ENCODE results near the gene SLCO1A2. TPM values are rescaled to one million over a fixed set of nuclear protein-coding genes. Genes with fewer than 3 reads are reported as not detected.

SLCO1A2 gene
- polyA plus RNA-seq, 4 donors: 0.01 to 0.10 TPM; not detected in 2

GRCh38 chr12:21305661-21306060 is 29.1 kb downstream of the SLCO1A2 start:
- 86 to 91% (median 91%) methylated on average over 1 of the region's 1 CpG for WGBS, 3 donors
- DNase-seq: no peak
- no peak overlapping the region for H3K27ac ChIP-seq (ENCODE audit: low read depth in 1 of 3, low read length in 2 of 3)
- H3K4me1 ChIP-seq (ENCODE audit: control insufficient read depth in 3 of 3, insufficient read depth in 2 of 3, low read depth in 1 of 3, low read length in 2 of 3): no peaks in the 10 kb centered on the region
- FAIRE-seq: no peak
- H3K36me3 ChIP-seq (ENCODE audit: control insufficient read depth in 3 of 3, insufficient read depth in 2 of 3, low read depth in 1 of 3, low read length in 3 of 3): no peaks in the 10 kb centered on the region
- no peaks in the 10 kb centered on the region for H3K27me3 ChIP-seq (ENCODE audit: control insufficient read depth in 3 of 3, insufficient read depth in 3 of 3, low read length in 3 of 3)
- no peaks in the 10 kb centered on the region for H3K9me3 ChIP-seq (ENCODE audit: control insufficient read depth in 2 of 2, insufficient read depth in 1 of 2, low read depth in 1 of 2, low read length in 1 of 2)
- no peak overlapping the region for H3K4me3 ChIP-seq (ENCODE audit: low read depth in 1 of 3, low read length in 3 of 3)

DNA sequence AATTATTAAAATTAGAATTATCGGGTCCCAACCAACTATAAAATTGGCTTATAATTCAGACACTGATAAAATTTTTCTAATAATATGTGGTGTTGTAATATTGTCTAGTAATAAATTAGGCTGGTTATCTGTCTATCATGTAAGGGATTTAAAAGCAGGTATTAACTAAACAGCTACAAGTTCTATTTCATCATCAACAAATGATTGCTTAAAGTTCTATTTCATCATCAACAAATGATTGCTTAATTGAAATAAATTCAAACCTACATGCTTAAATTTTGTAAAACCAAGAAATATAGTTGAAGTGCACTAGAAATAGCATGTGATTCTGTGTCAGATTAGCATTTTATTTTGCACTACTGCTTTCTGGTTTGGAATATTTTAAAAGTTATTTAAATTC is 34.1 kb downstream of the SLCO1A2 start:
- Histone ChIP-seq H3K27me3 (ENCODE audit: control insufficient read depth in 3 of 3, insufficient read depth in 3 of 3, low read length in 3 of 3) (no peaks in the 10 kb centered on the region), H3K4me3 (ENCODE audit: low read depth in 1 of 3, low read length in 3 of 3) (no peak overlapping the region), H3K36me3 (ENCODE audit: control insufficient read depth in 3 of 3, insufficient read depth in 2 of 3, low read depth in 1 of 3, low read length in 3 of 3) (no peaks in the 10 kb centered on the region), H3K9me3 (ENCODE audit: control insufficient read depth in 2 of 2, insufficient read depth in 1 of 2, low read depth in 1 of 2, low read length in 1 of 2) (no peaks in the 10 kb centered on the region), H3K4me1 (ENCODE audit: control insufficient read depth in 3 of 3, insufficient read depth in 2 of 3, low read depth in 1 of 3, low read length in 2 of 3) (no peaks in the 10 kb centered on the region), H3K27ac (ENCODE audit: low read depth in 1 of 3, low read length in 2 of 3) (no peak overlapping the region)
- WGBS, 3 donors: 86 to 97% (median 90%) methylated on average over 1 of the region's 1 CpG
- FAIRE-seq (no peak), DNase-seq (no peak)

DNA sequence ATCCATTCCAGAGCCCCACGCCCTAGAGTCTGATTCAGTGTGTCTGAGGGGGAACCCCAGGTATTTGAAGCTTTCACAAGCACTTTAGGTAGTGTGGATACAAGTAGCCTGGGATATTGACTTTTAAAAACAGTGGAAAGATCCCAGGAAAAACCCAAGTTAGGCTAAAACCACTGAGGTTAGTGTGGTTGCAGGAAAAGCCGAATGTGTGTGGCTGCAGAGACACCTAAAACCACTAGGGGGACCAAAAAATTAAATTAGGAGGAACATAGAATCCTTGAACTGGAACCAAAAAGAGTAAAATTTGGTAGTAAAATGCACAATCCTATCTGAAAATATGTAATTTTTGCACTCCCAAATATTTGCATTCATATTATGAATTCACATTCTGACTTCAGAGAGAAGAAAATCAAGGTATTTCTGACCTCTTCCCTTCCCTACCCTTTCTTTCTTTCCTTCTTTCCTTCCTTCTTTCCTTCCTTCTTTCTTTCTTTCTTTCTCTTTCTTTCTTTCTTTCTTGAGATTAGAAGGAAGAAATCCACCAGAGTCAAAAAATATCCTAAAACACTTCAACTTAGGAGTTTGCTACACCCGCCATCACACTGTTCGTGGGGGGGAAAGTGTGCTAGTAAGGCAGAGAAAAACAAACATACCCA is 37.8 kb downstream of the SLCO1A2 start:
- WGBS, 3 donors: 57 to 64% (median 57%) methylated on average over 4 of the region's 4 CpGs
- peak in 1 of 2 donors; percentile 9 for DNase-seq
- no peak overlapping the region for H3K4me3 ChIP-seq (ENCODE audit: low read depth in 1 of 3, low read length in 3 of 3)
- no peak overlapping the region for H3K27ac ChIP-seq (ENCODE audit: low read depth in 1 of 3, low read length in 2 of 3)
- FAIRE-seq: no peak
- no peaks in the 10 kb centered on the region for H3K27me3 ChIP-seq (ENCODE audit: control insufficient read depth in 3 of 3, insufficient read depth in 3 of 3, low read length in 3 of 3)
- no peaks in the 10 kb centered on the region for H3K9me3 ChIP-seq (ENCODE audit: control insufficient read depth in 2 of 2, insufficient read depth in 1 of 2, low read depth in 1 of 2, low read length in 1 of 2)
- H3K36me3 ChIP-seq (ENCODE audit: control insufficient read depth in 3 of 3, insufficient read depth in 2 of 3, low read depth in 1 of 3, low read length in 3 of 3): no peaks in the 10 kb centered on the region
- H3K4me1 ChIP-seq (ENCODE audit: control insufficient read depth in 3 of 3, insufficient read depth in 2 of 3, low read depth in 1 of 3, low read length in 2 of 3): no peaks in the 10 kb centered on the region

- Histone ChIP-seq H3K9me3 (ENCODE audit: control insufficient read depth in 2 of 2, insufficient read depth in 1 of 2, low read depth in 1 of 2, low read length in 1 of 2) (no peaks in the 10 kb centered on the region), H3K27me3 (ENCODE audit: control insufficient read depth in 3 of 3, insufficient read depth in 3 of 3, low read length in 3 of 3) (no peaks in the 10 kb centered on the region), H3K36me3 (ENCODE audit: control insufficient read depth in 3 of 3, insufficient read depth in 2 of 3, low read depth in 1 of 3, low read length in 3 of 3) (no peaks in the 10 kb centered on the region), H3K4me3 (ENCODE audit: low read depth in 1 of 3, low read length in 3 of 3) (no peak overlapping the region), H3K27ac (ENCODE audit: low read depth in 1 of 3, low read length in 2 of 3) (no peak overlapping the region), H3K4me1 (ENCODE audit: control insufficient read depth in 3 of 3, insufficient read depth in 2 of 3, low read depth in 1 of 3, low read length in 2 of 3) (no peaks in the 10 kb centered on the region)
- 70 to 79% (median 79%) methylated on average over 1 of the region's 1 CpG for WGBS, 3 donors
- FAIRE-seq (no peak), DNase-seq (no peak)
Observed at GRCh38 chr12:21296348-21296747, 38.4 kb downstream of the SLCO1A2 start.

DNA sequence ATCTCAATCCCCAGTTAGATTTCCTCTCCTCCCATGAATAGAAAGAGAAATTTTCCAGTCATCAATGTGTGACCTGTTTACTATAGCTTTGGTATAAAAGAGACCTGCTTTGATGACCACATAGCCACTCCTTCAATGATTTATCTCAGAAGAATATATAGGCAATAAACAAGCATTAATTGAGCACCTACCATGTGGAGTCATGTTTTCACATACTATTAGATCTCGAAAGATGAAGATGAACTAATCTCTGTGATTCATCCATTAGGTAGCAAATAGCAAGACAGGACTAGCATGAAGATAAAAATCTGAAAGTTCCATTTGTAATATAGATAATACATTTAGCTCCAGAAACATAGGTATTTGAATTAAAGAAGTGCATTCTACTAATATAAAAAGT is 40.5 kb downstream of the SLCO1A2 start:
- Histone ChIP-seq H3K9me3 (ENCODE audit: control insufficient read depth in 2 of 2, insufficient read depth in 1 of 2, low read depth in 1 of 2, low read length in 1 of 2) (no peaks in the 10 kb centered on the region), H3K27me3 (ENCODE audit: control insufficient read depth in 3 of 3, insufficient read depth in 3 of 3, low read length in 3 of 3) (no peaks in the 10 kb centered on the region), H3K27ac (ENCODE audit: low read depth in 1 of 3, low read length in 2 of 3) (no peak overlapping the region), H3K4me3 (ENCODE audit: low read depth in 1 of 3, low read length in 3 of 3) (no peak overlapping the region), H3K4me1 (ENCODE audit: control insufficient read depth in 3 of 3, insufficient read depth in 2 of 3, low read depth in 1 of 3, low read length in 2 of 3) (no peaks in the 10 kb centered on the region), H3K36me3 (ENCODE audit: control insufficient read depth in 3 of 3, insufficient read depth in 2 of 3, low read depth in 1 of 3, low read length in 3 of 3) (no peaks in the 10 kb centered on the region)
- 68 to 88% (median 84%) methylated on average over 1 of the region's 1 CpG for WGBS, 3 donors
- FAIRE-seq (no peak), DNase-seq (no peak)

- H3K4me1 ChIP-seq (ENCODE audit: control insufficient read depth in 3 of 3, insufficient read depth in 2 of 3, low read depth in 1 of 3, low read length in 2 of 3): no peaks in the 10 kb centered on the region
- WGBS, 3 donors: 93 to 100% (median 94%) methylated on average over 2 of the region's 2 CpGs
Observed at GRCh38 chr12:21292111-21292510, 42.6 kb downstream of the SLCO1A2 start.

GRCh38 chr12:21289698-21290097 is 45.0 kb downstream of the SLCO1A2 start:
- WGBS, 3 donors: 60 to 75% (median 69%) methylated on average over 4 of the region's 4 CpGs

More at GRCh38 chr12:21292111-21292510, 42.6 kb downstream of the SLCO1A2 start:
- no peak overlapping the region for H3K4me3 ChIP-seq (ENCODE audit: low read depth in 1 of 3, low read length in 3 of 3)
- DNase-seq (no peak), FAIRE-seq (no peak)
- H3K9me3 ChIP-seq (ENCODE audit: control insufficient read depth in 2 of 2, insufficient read depth in 1 of 2, low read depth in 1 of 2, low read length in 1 of 2): no peaks in the 10 kb centered on the region
- H3K27me3 ChIP-seq (ENCODE audit: control insufficient read depth in 3 of 3, insufficient read depth in 3 of 3, low read length in 3 of 3): no peaks in the 10 kb centered on the region
- H3K27ac ChIP-seq (ENCODE audit: low read depth in 1 of 3, low read length in 2 of 3): no peak overlapping the region
- H3K36me3 ChIP-seq (ENCODE audit: control insufficient read depth in 3 of 3, insufficient read depth in 2 of 3, low read depth in 1 of 3, low read length in 3 of 3): no peaks in the 10 kb centered on the region

DNA sequence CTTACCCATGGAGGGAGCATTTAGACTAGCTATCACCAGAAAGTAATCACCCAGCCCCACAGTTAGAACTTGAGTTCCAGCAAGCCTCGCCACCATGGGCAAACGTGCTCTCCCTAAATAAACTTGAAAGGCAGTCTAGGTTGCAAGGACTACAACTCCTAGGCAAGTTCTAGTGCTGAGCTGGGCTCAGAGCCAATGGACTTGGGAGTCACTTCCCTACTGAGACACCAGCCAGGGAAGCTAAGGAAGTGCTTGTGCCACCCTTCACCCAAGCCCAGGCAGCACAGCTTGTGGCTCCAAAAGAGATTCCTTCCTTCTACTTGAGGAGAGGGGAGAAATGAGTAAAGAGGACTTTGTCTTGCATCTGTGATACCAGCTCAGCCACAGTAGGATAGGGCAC is 57.9 kb downstream of the SLCO1A2 start:
- Histone ChIP-seq H3K27ac (ENCODE audit: low read depth in 1 of 3, low read length in 2 of 3) (no peak overlapping the region), H3K9me3 (ENCODE audit: control insufficient read depth in 2 of 2, insufficient read depth in 1 of 2, low read depth in 1 of 2, low read length in 1 of 2) (no peaks in the 10 kb centered on the region), H3K4me3 (ENCODE audit: low read depth in 1 of 3, low read length in 3 of 3) (no peak overlapping the region), H3K4me1 (ENCODE audit: control insufficient read depth in 3 of 3, insufficient read depth in 2 of 3, low read depth in 1 of 3, low read length in 2 of 3) (no peaks in the 10 kb centered on the region), H3K27me3 (ENCODE audit: control insufficient read depth in 3 of 3, insufficient read depth in 3 of 3, low read length in 3 of 3) (no peaks in the 10 kb centered on the region), H3K36me3 (ENCODE audit: control insufficient read depth in 3 of 3, insufficient read depth in 2 of 3, low read depth in 1 of 3, low read length in 3 of 3) (no peaks in the 10 kb centered on the region)
- DNase-seq (no peak), FAIRE-seq (no peak)
- WGBS, 3 donors: 51 to 67% (median 57%) methylated on average over 2 of the region's 2 CpGs

More at GRCh38 chr12:21289698-21290097, 45.0 kb downstream of the SLCO1A2 start:
- no peaks in the 10 kb centered on the region for H3K9me3 ChIP-seq (ENCODE audit: control insufficient read depth in 2 of 2, insufficient read depth in 1 of 2, low read depth in 1 of 2, low read length in 1 of 2)
- no peaks in the 10 kb centered on the region for H3K4me1 ChIP-seq (ENCODE audit: control insufficient read depth in 3 of 3, insufficient read depth in 2 of 3, low read depth in 1 of 3, low read length in 2 of 3)
- no peaks in the 10 kb centered on the region for H3K36me3 ChIP-seq (ENCODE audit: control insufficient read depth in 3 of 3, insufficient read depth in 2 of 3, low read depth in 1 of 3, low read length in 3 of 3)
- no peaks in the 10 kb centered on the region for H3K27me3 ChIP-seq (ENCODE audit: control insufficient read depth in 3 of 3, insufficient read depth in 3 of 3, low read length in 3 of 3)
- no peak overlapping the region for H3K4me3 ChIP-seq (ENCODE audit: low read depth in 1 of 3, low read length in 3 of 3)
- DNase-seq (no peak), FAIRE-seq (no peak)
- H3K27ac ChIP-seq (ENCODE audit: low read depth in 1 of 3, low read length in 2 of 3): no peak overlapping the region

DNA sequence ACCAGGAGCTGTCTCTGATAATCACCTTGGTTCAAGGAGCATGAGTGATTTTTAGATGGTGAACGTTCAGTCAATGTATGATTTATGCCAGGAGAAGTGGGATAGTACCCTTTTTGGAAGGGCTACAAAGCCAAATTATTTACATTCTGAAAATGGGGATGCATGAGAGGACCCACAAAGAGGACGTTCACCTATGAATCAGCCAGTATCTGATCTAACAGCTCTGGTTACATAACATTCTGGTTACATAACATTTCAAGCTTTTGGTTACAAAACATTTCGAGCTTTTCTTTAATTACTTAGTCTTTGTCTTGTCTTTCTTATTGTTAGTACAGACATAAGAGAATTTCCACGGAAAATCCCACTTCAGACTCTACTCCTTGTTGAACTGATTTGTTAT is 68.8 kb downstream of the SLCO1A2 start:
- no peak overlapping the region for H3K27ac ChIP-seq (ENCODE audit: low read depth in 1 of 3, low read length in 2 of 3)
- 48 to 61% (median 53%) methylated on average over 4 of the region's 4 CpGs for WGBS, 3 donors
- peaks cover 0 to 3% of the 10 kb centered on the region in 2 donors for H3K9me3 ChIP-seq (ENCODE audit: control insufficient read depth in 2 of 2, insufficient read depth in 1 of 2, low read depth in 1 of 2, low read length in 1 of 2)
- no peaks in the 10 kb centered on the region for H3K4me1 ChIP-seq (ENCODE audit: control insufficient read depth in 3 of 3, insufficient read depth in 2 of 3, low read depth in 1 of 3, low read length in 2 of 3)
- no peaks in the 10 kb centered on the region for H3K27me3 ChIP-seq (ENCODE audit: control insufficient read depth in 3 of 3, insufficient read depth in 3 of 3, low read length in 3 of 3)
- no peak for DNase-seq
- no peaks in the 10 kb centered on the region for H3K36me3 ChIP-seq (ENCODE audit: control insufficient read depth in 3 of 3, insufficient read depth in 2 of 3, low read depth in 1 of 3, low read length in 3 of 3)
- FAIRE-seq: no peak
- no peak overlapping the region for H3K4me3 ChIP-seq (ENCODE audit: low read depth in 1 of 3, low read length in 3 of 3)
